ENCODE results near the gene FASLG.

DNA sequence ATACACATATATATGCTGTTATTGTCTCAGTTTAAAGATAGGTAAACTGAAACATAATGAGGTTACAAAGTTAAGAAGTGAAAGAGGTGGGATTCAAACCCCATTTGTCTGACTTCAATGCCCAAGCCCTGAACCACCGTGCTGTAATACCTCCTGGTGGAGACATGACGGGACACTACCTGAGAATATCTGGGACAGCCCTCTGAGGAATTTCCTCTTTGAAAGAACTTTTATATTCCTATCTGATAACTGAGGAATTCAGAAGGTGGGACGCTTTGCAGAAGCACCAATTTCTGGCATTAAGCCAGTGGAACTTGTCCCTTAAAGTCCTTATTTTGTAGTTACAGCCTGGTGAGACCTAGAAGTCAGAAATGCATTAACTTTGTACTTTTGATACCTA, 32.1 kb upstream of the FASLG start:
- no peak for TF ChIP-seq POLR2AphosphoS5 (IDR thresholded peaks at IDR 0.05; ENCODE audit: low read depth)
- TF ChIP-seq, protein P1, sequence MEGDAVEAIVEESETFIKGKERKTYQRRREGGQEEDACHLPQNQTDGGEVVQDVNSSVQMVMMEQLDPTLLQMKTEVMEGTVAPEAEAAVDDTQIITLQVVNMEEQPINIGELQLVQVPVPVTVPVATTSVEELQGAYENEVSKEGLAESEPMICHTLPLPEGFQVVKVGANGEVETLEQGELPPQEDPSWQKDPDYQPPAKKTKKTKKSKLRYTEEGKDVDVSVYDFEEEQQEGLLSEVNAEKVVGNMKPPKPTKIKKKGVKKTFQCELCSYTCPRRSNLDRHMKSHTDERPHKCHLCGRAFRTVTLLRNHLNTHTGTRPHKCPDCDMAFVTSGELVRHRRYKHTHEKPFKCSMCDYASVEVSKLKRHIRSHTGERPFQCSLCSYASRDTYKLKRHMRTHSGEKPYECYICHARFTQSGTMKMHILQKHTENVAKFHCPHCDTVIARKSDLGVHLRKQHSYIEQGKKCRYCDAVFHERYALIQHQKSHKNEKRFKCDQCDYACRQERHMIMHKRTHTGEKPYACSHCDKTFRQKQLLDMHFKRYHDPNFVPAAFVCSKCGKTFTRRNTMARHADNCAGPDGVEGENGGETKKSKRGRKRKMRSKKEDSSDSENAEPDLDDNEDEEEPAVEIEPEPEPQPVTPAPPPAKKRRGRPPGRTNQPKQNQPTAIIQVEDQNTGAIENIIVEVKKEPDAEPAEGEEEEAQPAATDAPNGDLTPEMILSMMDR (IDR thresholded peaks at IDR 0.05; ENCODE audit: insufficient read depth, low read length): no peak
- TF ChIP-seq, protein P2, sequence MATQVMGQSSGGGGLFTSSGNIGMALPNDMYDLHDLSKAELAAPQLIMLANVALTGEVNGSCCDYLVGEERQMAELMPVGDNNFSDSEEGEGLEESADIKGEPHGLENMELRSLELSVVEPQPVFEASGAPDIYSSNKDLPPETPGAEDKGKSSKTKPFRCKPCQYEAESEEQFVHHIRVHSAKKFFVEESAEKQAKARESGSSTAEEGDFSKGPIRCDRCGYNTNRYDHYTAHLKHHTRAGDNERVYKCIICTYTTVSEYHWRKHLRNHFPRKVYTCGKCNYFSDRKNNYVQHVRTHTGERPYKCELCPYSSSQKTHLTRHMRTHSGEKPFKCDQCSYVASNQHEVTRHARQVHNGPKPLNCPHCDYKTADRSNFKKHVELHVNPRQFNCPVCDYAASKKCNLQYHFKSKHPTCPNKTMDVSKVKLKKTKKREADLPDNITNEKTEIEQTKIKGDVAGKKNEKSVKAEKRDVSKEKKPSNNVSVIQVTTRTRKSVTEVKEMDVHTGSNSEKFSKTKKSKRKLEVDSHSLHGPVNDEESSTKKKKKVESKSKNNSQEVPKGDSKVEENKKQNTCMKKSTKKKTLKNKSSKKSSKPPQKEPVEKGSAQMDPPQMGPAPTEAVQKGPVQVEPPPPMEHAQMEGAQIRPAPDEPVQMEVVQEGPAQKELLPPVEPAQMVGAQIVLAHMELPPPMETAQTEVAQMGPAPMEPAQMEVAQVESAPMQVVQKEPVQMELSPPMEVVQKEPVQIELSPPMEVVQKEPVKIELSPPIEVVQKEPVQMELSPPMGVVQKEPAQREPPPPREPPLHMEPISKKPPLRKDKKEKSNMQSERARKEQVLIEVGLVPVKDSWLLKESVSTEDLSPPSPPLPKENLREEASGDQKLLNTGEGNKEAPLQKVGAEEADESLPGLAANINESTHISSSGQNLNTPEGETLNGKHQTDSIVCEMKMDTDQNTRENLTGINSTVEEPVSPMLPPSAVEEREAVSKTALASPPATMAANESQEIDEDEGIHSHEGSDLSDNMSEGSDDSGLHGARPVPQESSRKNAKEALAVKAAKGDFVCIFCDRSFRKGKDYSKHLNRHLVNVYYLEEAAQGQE (IDR thresholded peaks at IDR 0.05; ENCODE audit: insufficient replicate concordance, low read depth): no peak
